ENCODE measurements around the gene HSH2D. TPM values are rescaled to one million over a fixed set of nuclear protein-coding genes. Genes with fewer than 3 reads are reported as not detected.

HSH2D gene
- total and polyA plus RNA-seq, 2 of the 13 experiments (the other 11 are each of a cell fraction or from before 2014, with no cell fraction given) = 0.69 to 3.2 TPM

- no peak for DNase-seq (ENCODE audit: low spot score)
- POLR2A ChIA-PET = no interaction called here
- Histone ChIP-seq H3K9me3 (ENCODE audit: low read length) (no peaks in the 10 kb centered on the region), H3K9ac (ENCODE audit: insufficient read depth, low read depth, low read length) (no peak overlapping the region), H3K4me1 (ENCODE audit: insufficient read depth, low read length) (peaks cover 31% of the 10 kb centered on the region), H3K27ac (ENCODE audit: extremely low read length, insufficient read depth, low read length) (no peak overlapping the region), H2AFZ (ENCODE audit: low read length) (no peak overlapping the region), H4K20me1 (ENCODE audit: insufficient read depth, low read length) (no peaks in the 10 kb centered on the region), H3K4me3 (replicated peaks in 1 of 3; ENCODE audit: insufficient read depth in 1 of 3, low read depth in 2 of 3, low read length in 3 of 3) (no peak overlapping the region), H3K79me2 (ENCODE audit: insufficient read depth, low read length) (no peaks in the 10 kb centered on the region), H3K36me3 (replicated peaks in 1 of 2; ENCODE audit: control insufficient read depth in 1 of 2, insufficient read depth in 2 of 2, low read length in 2 of 2) (no peaks in the 10 kb centered on the region), H3K4me2 (ENCODE audit: low read depth, low read length) (no peak overlapping the region), H3K27me3 (ENCODE audit: control insufficient read depth in 1 of 2, insufficient read depth in 2 of 2, low read length in 2 of 2) (no peaks in the 10 kb centered on the region)
- CTCF ChIA-PET (ENCODE audit: low intra/inter-chr PET ratio, low total read pairs) = no interaction called here
- ATAC-seq = no peak
- BruUV-seq (replicated peaks) = no TSS peak
- intact Hi-C loops (cut with micrococcal nuclease; ENCODE audit: unreplicated experiment) (no loop called here), in situ Hi-C loops (cut with HindIII; ENCODE audit: extremely low pct_ligation_motif_present, low pct_unique_long_range_greater_than_20kb) (loop anchor here (25.0 kb wide), 1 partner anchor 525 kb away; the partner anchor contains the start of gene CYP4F3)
- no peak for FAIRE-seq
- WGBS (ENCODE audit: low lambda C conversion rate) = 33% methylated on average over 3 of the region's 3 CpGs
- no peak for TF ChIP-seq PBX3 (CRISPR knock-in tag; IDR thresholded peaks at IDR 0.05; ENCODE audit: borderline replicate concordance)
- no peak for TF ChIP-seq ATAD3A (CRISPR knock-in tag; IDR thresholded peaks at IDR 0.05)
- TF ChIP-seq TMF1 (CRISPR knock-in tag; IDR thresholded peaks at IDR 0.05; ENCODE audit: low read depth) = no peak
- TF ChIP-seq IRF1 (CRISPR knock-in tag; IDR thresholded peaks at IDR 0.05; ENCODE audit: low read depth) = no peak
- no peak for TF ChIP-seq ZNF235 (CRISPR knock-in tag; IDR thresholded peaks at IDR 0.05; ENCODE audit: borderline replicate concordance)
- no peak for TF ChIP-seq HMG20B (CRISPR knock-in tag; conservative IDR thresholded peaks at IDR 0.05)
- TF ChIP-seq ZNF34 (CRISPR knock-in tag; IDR thresholded peaks at IDR 0.05; ENCODE audit: borderline replicate concordance) = no peak
- no peak for TF ChIP-seq ZNF383 (CRISPR knock-in tag; IDR thresholded peaks at IDR 0.05; ENCODE audit: borderline replicate concordance)
- no peak for TF ChIP-seq KDM2A (CRISPR knock-in tag; IDR thresholded peaks at IDR 0.05; ENCODE audit: borderline replicate concordance, low read depth)
- TF ChIP-seq KDM5A (IDR thresholded peaks at IDR 0.05; ENCODE audit: borderline replicate concordance, low read length) = no peak
- no peak for TF ChIP-seq MAFK (conservative IDR thresholded peaks at IDR 0.05 in 1 of 2, IDR thresholded peaks at IDR 0.05 in 1 of 2; ENCODE audit: low read length in 2 of 2)
- TF ChIP-seq ZNF597 (CRISPR knock-in tag; IDR thresholded peaks at IDR 0.05) = no peak
- TF ChIP-seq AGO2 (optimal IDR thresholded peaks at IDR 0.05; ENCODE audit: low read depth, low read length) = no peak
- TF ChIP-seq LCORL (IDR thresholded peaks at IDR 0.05) = no peak
- TF ChIP-seq LCORL (CRISPR knock-in tag; IDR thresholded peaks at IDR 0.05) = no peak
- no peak for TF ChIP-seq ZNF724P (CRISPR knock-in tag; IDR thresholded peaks at IDR 0.05; ENCODE audit: borderline replicate concordance)
Observed at GRCh38 chr19:16161840-16162239, 18.4 kb downstream of the HSH2D start.
